H1 (cell line): ENCODE measurements around the gene NOC2L. TPM values are rescaled to one million over a fixed set of nuclear protein-coding genes. Genes with fewer than 3 reads are reported as not detected.

Source experiments
- CTCF ChIA-PET: fragments of 300-600 bp; sonication (Branson Sonifier 250); formaldehyde crosslinking; loops from one replicate; lab custom pipeline; 2021; ENCODE audit not compliant: partially characterized antibody; lab: Charles Lee
- POLR2A ChIA-PET: fragments of 300-600 bp; sonication (Branson Sonifier 250); formaldehyde crosslinking; loops from one replicate; lab custom pipeline; 2021; ENCODE audit warnings: inconsistent platforms; ENCODE audit not compliant: partially characterized antibody; lab: Charles Lee
- DNase-seq, 2 experiments: peaks; one replicate each; pipeline versions ENCODE4 v3.0.0 to v3.0.0-alpha.2; 2010 to 2022; ENCODE audit warnings: low spot score in 2 of 2, low read depth in 1 of 2, mixed read lengths in 1 of 2
- FAIRE-seq: peaks from 2 replicates; lab custom pipeline; 2011; peaks lifted over from hg19 to GRCh38; lab: Jason Lieb, UNC
- H2AFZ ChIP-seq: 2 replicates; pipeline ENCODE4 v1.8.1; 2012; ENCODE audit warnings: low read length, inconsistent platforms
- H2AK5ac ChIP-seq: 2 replicates; pipeline ENCODE4 v1.6.1; 2013; ENCODE audit warnings: low read depth, low read length
- H2BK120ac ChIP-seq: replicated peaks from 2 replicates; pipeline ENCODE3; 2013; ENCODE audit warnings: low read depth, low read length, inconsistent platforms
- H2BK12ac ChIP-seq: 2 replicates; pipeline ENCODE4 v1.6.1; 2013; ENCODE audit warnings: low read depth, low read length
- H2BK15ac ChIP-seq: 2 replicates; pipeline ENCODE4 v1.6.1; 2013; ENCODE audit warnings: low read length
- H2BK20ac ChIP-seq: 2 replicates; pipeline ENCODE4 v1.6.1; 2013; ENCODE audit warnings: low read length
- H2BK5ac ChIP-seq: 2 replicates; pipeline ENCODE4 v1.6.1; 2013; ENCODE audit warnings: low read depth, low read length
- H3K14ac ChIP-seq: 2 replicates; pipeline ENCODE4 v1.6.1; 2013; ENCODE audit warnings: inconsistent platforms; ENCODE audit not compliant: insufficient read length
- H3K18ac ChIP-seq: 2 replicates; pipeline ENCODE4 v1.6.1; 2013; ENCODE audit warnings: low read length; ENCODE audit errors: extremely low read depth
- H3K23ac ChIP-seq: 2 replicates; pipeline ENCODE4 v1.6.1; 2013; ENCODE audit warnings: inconsistent platforms; ENCODE audit not compliant: insufficient read length
- H3K23me2 ChIP-seq: 2 replicates; pipeline ENCODE4 v1.6.1; 2013; ENCODE audit warnings: low read depth, low read length
- H3K27ac ChIP-seq: 2 replicates; pipeline ENCODE4 v1.6.1; 2011; ENCODE audit warnings: low read depth, low read length, inconsistent platforms
- H3K27me3 ChIP-seq, 4 experiments: replicated peaks in 1 of 4; 1 replicate in 1 of 4; 2 replicates in 3 of 4; pipeline versions ENCODE4 v1.6.1 to v1.8.1; 2011 to 2013; ENCODE audit warnings: low read length in 3 of 4, mild to moderate bottlenecking in 3 of 4, inconsistent platforms in 2 of 4, mixed read lengths in 2 of 4, moderate library complexity in 1 of 4; ENCODE audit not compliant: control insufficient read depth in 3 of 4, insufficient read depth in 3 of 4; ENCODE audit errors: extremely low read depth in 1 of 4
- H3K36me3 ChIP-seq, 4 experiments: 2 replicates each; pipeline versions ENCODE4 v1.6.1 to v1.8.1; 2011 to 2013; ENCODE audit warnings: mild to moderate bottlenecking in 4 of 4, low read length in 3 of 4, moderate library complexity in 2 of 4, control low read depth in 1 of 4, inconsistent platforms in 1 of 4; ENCODE audit not compliant: insufficient read depth in 4 of 4, control insufficient read depth in 2 of 4
- H3K4ac ChIP-seq: replicated peaks from 2 replicates; pipeline ENCODE3; 2013; ENCODE audit warnings: low read length, low read depth, mixed read lengths, inconsistent platforms; ENCODE audit not compliant: insufficient read length
- H3K4me1 ChIP-seq, 4 experiments: replicated peaks in 1 of 4; 1 replicate in 1 of 4; 2 replicates in 3 of 4; pipeline versions ENCODE4 v1.6.1 to v1.8.1; 2011 to 2013; ENCODE audit warnings: low read length in 3 of 4, inconsistent platforms in 2 of 4, mixed read lengths in 1 of 4; ENCODE audit not compliant: insufficient read depth in 4 of 4, control insufficient read depth in 3 of 4
- H3K4me2 ChIP-seq, 2 experiments: 2 replicates each; pipeline versions ENCODE4 v1.6.1 to v1.8.1; 2011 to 2013; ENCODE audit warnings: low read depth in 2 of 2, low read length in 2 of 2, control low read depth in 1 of 2, inconsistent platforms in 1 of 2, mild to moderate bottlenecking in 1 of 2; ENCODE audit not compliant: insufficient read depth in 1 of 2
- H3K4me3 ChIP-seq, 4 experiments: fragments of 200-600, 300-600 bp in 1 of 4; sonication (generic), shearing (Covaris generic), sonication (Bioruptor Twin) in 1 of 4; 2 replicates each; pipeline versions ENCODE4 v1.5.1 to v1.8.1; 2011 to 2016; ENCODE audit warnings: low read length in 4 of 4, low read depth in 3 of 4, control low read depth in 2 of 4, inconsistent platforms in 2 of 4, mild to moderate bottlenecking in 2 of 4, mixed read lengths in 1 of 4, moderate library complexity in 1 of 4; ENCODE audit not compliant: insufficient read depth in 2 of 4; ENCODE audit errors: extremely low read depth in 1 of 4
- H3K56ac ChIP-seq: replicated peaks from 2 replicates; pipeline ENCODE3; 2013; ENCODE audit warnings: low read depth, mild to moderate bottlenecking, mixed read lengths, low read length, inconsistent platforms; ENCODE audit not compliant: insufficient read length
- H3K79me1 ChIP-seq: 2 replicates; pipeline ENCODE4 v1.6.1; 2013; ENCODE audit warnings: low read depth, low read length, control low read depth
- H3K79me2 ChIP-seq, 2 experiments: 2 replicates each; pipeline versions ENCODE4 v1.6.1 to v1.8.1; 2012 to 2013; ENCODE audit warnings: low read length in 2 of 2, mild to moderate bottlenecking in 2 of 2, inconsistent platforms in 1 of 2; ENCODE audit not compliant: insufficient read depth in 2 of 2, control insufficient read depth in 1 of 2
- H3K9ac ChIP-seq, 4 experiments: replicated peaks in 1 of 4; 1 replicate in 1 of 4; 2 replicates in 3 of 4; pipeline versions ENCODE4 v1.6.1 to v1.8.1; 2011 to 2013; ENCODE audit warnings: low read depth in 3 of 4, low read length in 3 of 4, control low read depth in 2 of 4, mild to moderate bottlenecking in 2 of 4, moderate library complexity in 2 of 4, inconsistent platforms in 1 of 4; ENCODE audit errors: extremely low read depth in 1 of 4
- H3K9me3 ChIP-seq, 2 experiments: 2 replicates each; pipeline versions ENCODE4 v1.6.1 to v1.8.1; 2012 to 2013; ENCODE audit warnings: mild to moderate bottlenecking in 2 of 2, moderate library complexity in 2 of 2, control low read depth in 1 of 2, inconsistent platforms in 1 of 2, low read depth in 1 of 2, low read length in 1 of 2, mixed read lengths in 1 of 2; ENCODE audit not compliant: insufficient read depth in 2 of 2
- H4K20me1 ChIP-seq, 2 experiments: replicated peaks in 1 of 2; 2 replicates each; pipeline versions ENCODE3 to v1.8.1; 2011 to 2013; ENCODE audit warnings: inconsistent platforms in 2 of 2, low read length in 2 of 2, mild to moderate bottlenecking in 1 of 2; ENCODE audit not compliant: insufficient read depth in 2 of 2, control insufficient read depth in 1 of 2
- H4K5ac ChIP-seq: 2 replicates; pipeline ENCODE4 v1.6.1; 2013; ENCODE audit warnings: low read length, low read depth, mixed read lengths, inconsistent platforms; ENCODE audit not compliant: insufficient read length
- H4K8ac ChIP-seq: 2 replicates; pipeline ENCODE4 v1.8.0; 2013; ENCODE audit warnings: mild to moderate bottlenecking, moderate library complexity, low read length, inconsistent platforms; ENCODE audit not compliant: insufficient read depth; ENCODE audit errors: extremely low read depth
- H4K91ac ChIP-seq: replicated peaks from 2 replicates; pipeline ENCODE3; 2013; ENCODE audit warnings: low read length, mixed read lengths, inconsistent platforms; ENCODE audit not compliant: insufficient read length
- CHD2 ChIP-seq: IDR thresholded peaks from 2 replicates; pipeline ENCODE4 v1.6.1; 2012; ENCODE audit warnings: low read length, improper control_type of control experiment
- SP1 ChIP-seq: IDR thresholded peaks from 2 replicates; pipeline ENCODE4 v1.6.1; 2011; ENCODE audit warnings: low read depth, low read length
- TBP ChIP-seq: IDR thresholded peaks from 2 replicates; pipeline ENCODE4 v1.6.1; 2011; ENCODE audit warnings: low read depth, low read length, improper control_type of control experiment
- WGBS, 2 experiments: shearing (Covaris generic) in 1 of 2; methylation state at CpG; one replicate each; pipeline versions ENCODE4 v1.1.6 to v1.1.7; 2013 to 2015; ENCODE audit warnings: low lambda C conversion rate in 2 of 2, mixed read lengths in 2 of 2, inconsistent platforms in 1 of 2, low coverage in 1 of 2, missing lambda C conversion rate in 1 of 2; ENCODE audit not compliant: insufficient replicate concordance in 2 of 2, insufficient coverage in 1 of 2, insufficient read length in 1 of 2; ENCODE audit errors: extremely low coverage in 1 of 2, missing lambda C conversion rate in 1 of 2; 5-methylcytosine and 5-hydroxymethylcytosine counted together
- polyA plus RNA-seq, 7 experiments: library from polyadenylated mRNA; depleted of rRNA in 3 of 7; stranded (reverse) in 5 of 7; unstranded in 2 of 7; fragments of >200 nt in 5 of 7; fragments of 200-250 nt in 2 of 7; gene quantifications; 1 replicate in 5 of 7; 2 replicates in 1 of 7; 4 replicates in 1 of 7; pipeline versions ENCODE4 v1.2.1 to v1.2.3, GENCODE V29; 2011 to 2013; ENCODE audit warnings: missing spikeins in 2 of 7, mixed read lengths in 2 of 7
- total RNA-seq: library from RNA; stranded (reverse); fragmentation: NEBNext Ultra II Directional; extraction: Animal tissue kit (Norgen Biotek cat#: 25700); gene quantifications from 2 replicates; pipeline ENCODE4 v1.2.1, GENCODE V29; 2021

NOC2L gene
- total and polyA plus RNA-seq, 2 of the 8 experiments (the other 6 are each of a cell fraction or from before 2014, with no cell fraction given) = 74.7 to 130 TPM

GRCh38 chr1:952603-953002, 6.5 kb downstream of the NOC2L start:
- peaks cover 9 to 70% (median 50%) of the 10 kb centered on the region in 4 experiments for H3K36me3 ChIP-seq
- H3K79me2 ChIP-seq = peaks cover 0 to 3% of the 10 kb centered on the region in 2 experiments; a peak in 2 of 4 replicates
- no peak for TF ChIP-seq CHD2
- TF ChIP-seq TBP = no peak
- no peak for TF ChIP-seq SP1

More at GRCh38 chr1:952603-953002, 6.5 kb downstream of the NOC2L start:
- no peak overlapping the region for H3K14ac ChIP-seq
- FAIRE-seq (no peak), DNase-seq (no peak)
- H3K4ac ChIP-seq = no peak overlapping the region
- peaks cover 26 to 33% of the 10 kb centered on the region in 2 experiments for H4K20me1 ChIP-seq
- no peaks in the 10 kb centered on the region for H3K23me2 ChIP-seq
- no peak overlapping the region for H2BK12ac ChIP-seq
- H3K4me1 ChIP-seq = peaks cover 0 to 2% (median 0%) of the 10 kb centered on the region in 4 experiments; a peak in 1 of 7 replicates
- no peak overlapping the region for H2BK15ac ChIP-seq
- no peak overlapping the region for H3K4me3 ChIP-seq
- ChIA-PET CTCF (interaction anchor here (0.5 to 1.9 kb wide), 9 partner anchors 10 to 172 kb away, joined by 3 to 9 read pairs (median 4); partner anchors contain the start of gene PLEKHN1), POLR2A (interaction anchor here (1.0 to 8.8 kb wide), 4 partner anchors 10 to 97 kb away, joined by 3 to 65 read pairs (median 3); partner anchors contain the start of gene PLEKHN1)
- no peak overlapping the region for H3K56ac ChIP-seq
- H2BK20ac ChIP-seq = no peak overlapping the region
- no peak overlapping the region for H4K5ac ChIP-seq
- no peak overlapping the region for H3K9ac ChIP-seq
- H3K79me1 ChIP-seq = peaks cover 15% of the 10 kb centered on the region
- H3K27ac ChIP-seq = no peak overlapping the region
- no peak overlapping the region for H2AK5ac ChIP-seq
- H3K23ac ChIP-seq = no peak overlapping the region
- no peaks in the 10 kb centered on the region for H3K9me3 ChIP-seq
- no peak overlapping the region for H3K4me2 ChIP-seq
- no peak overlapping the region for H4K91ac ChIP-seq
- H4K8ac ChIP-seq = 0 out of 2 replicates have a peak overlapping the region, but pooled peaks have one; percentile 14
- no peak overlapping the region for H2BK120ac ChIP-seq
- H3K18ac ChIP-seq = no peak overlapping the region
- H2BK5ac ChIP-seq = no peak overlapping the region
- H2AFZ ChIP-seq = no peak overlapping the region
- WGBS, 2 experiments = 92% methylated on average over 4 of the region's 7 CpGs; no CpG with 5 or more reads in 1 of the 2 experiments
- H3K27me3 ChIP-seq = no peaks in the 10 kb centered on the region
